GM19438 (cell line): ENCODE results near the gene SELENOW.
"Not testable (repeated sequence)": the region's sequence is repeated elsewhere in the genome, so short reads cannot be mapped to it uniquely, and the experiment has no call there.

ENCODE experiments used
- ATAC-seq: cut with Tn5 transposase; IDR thresholded peaks from one replicate; pipeline ENCODE4 v1.9.1; 2021; ENCODE audit warnings: low read depth; ENCODE audit not compliant: unreplicated experiment

SELENOW gene

GRCh38 chr19:47780215-47780551 is 1.7 kb downstream of the SELENOW start:
- no peak for ATAC-seq

GRCh38 chr19:47781590-47782262 is 3.2 kb downstream of the SELENOW start:
- no peak for ATAC-seq

GRCh38 chr19:47786566-47786965 is 8.1 kb downstream of the SELENOW start:
- no peak for ATAC-seq

GRCh38 chr19:47787307-47787706 is 8.8 kb downstream of the SELENOW start:
- ATAC-seq: not testable (repeated sequence)

GRCh38 chr19:47789811-47790210 is 11.3 kb downstream of the SELENOW start:
- ATAC-seq: not testable (repeated sequence)

GRCh38 chr19:47790398-47790814 is 11.9 kb downstream of the SELENOW start:
- no peak for ATAC-seq

GRCh38 chr19:47792616-47793015 is 14.1 kb downstream of the SELENOW start:
- ATAC-seq: no peak

- no peak for ATAC-seq
Observed at GRCh38 chr19:47794526-47794925, 16.0 kb downstream of the SELENOW start.

- ATAC-seq: no peak
Observed at GRCh38 chr19:47796785-47797184, 18.3 kb downstream of the SELENOW start.

GRCh38 chr19:47797996-47798903 is 19.7 kb downstream of the SELENOW start:
- ATAC-seq: no peak

GRCh38 chr19:47798904-47799266 is 20.4 kb downstream of the SELENOW start:
- ATAC-seq: no peak

- ATAC-seq: no peak
Observed at GRCh38 chr19:47801270-47801669, 22.8 kb downstream of the SELENOW start.

GRCh38 chr19:47802521-47803043 is 24.1 kb downstream of the SELENOW start:
- ATAC-seq: no peak

- ATAC-seq: not testable (repeated sequence)
Observed at GRCh38 chr19:47803148-47803547, 24.6 kb downstream of the SELENOW start.

- ATAC-seq: not testable (repeated sequence)
Observed at GRCh38 chr19:47803671-47804070, 25.2 kb downstream of the SELENOW start.

- ATAC-seq: not testable (repeated sequence)
Observed at GRCh38 chr19:47804451-47804850, 25.9 kb downstream of the SELENOW start, which contains the start of gene TPRX1. TPRX1 (minus strand) TSS chr19:47804551; CDS start chr19:47804539, 12 bp downstream.

GRCh38 chr19:47805313-47805712 is 26.8 kb downstream of the SELENOW start:
- no peak for ATAC-seq

GRCh38 chr19:47806435-47806834 is 27.9 kb downstream of the SELENOW start:
- no peak for ATAC-seq

- no peak for ATAC-seq
Observed at GRCh38 chr19:47813304-47813994, 34.9 kb downstream of the SELENOW start.

GRCh38 chr19:47813995-47814328 is 35.5 kb downstream of the SELENOW start:
- no peak for ATAC-seq

GRCh38 chr19:47816270-47816669 is 37.8 kb downstream of the SELENOW start:
- not testable (repeated sequence) for ATAC-seq
